Vagina (tissue), 2 donors: ENCODE results near the gene LAIR1. TPM values are rescaled to one million over a fixed set of nuclear protein-coding genes. Genes with fewer than 3 reads are reported as not detected.

ENCODE experiments used
- DNase-seq, 2 donors: peaks; one replicate each; pipeline ENCODE4 v3.0.0-alpha.2; 2017; ENCODE audit errors: extremely low spot score in 2 of 2
- H3K27ac ChIP-seq: fragments of 200-600 bp; sonication (generic); one replicate; pipeline ENCODE4 v1.5.1; 2019
- H3K27me3 ChIP-seq: fragments of 200-600 bp; sonication (generic); one replicate; pipeline ENCODE4 v1.5.1; 2019
- H3K36me3 ChIP-seq, 2 donors: fragments of 200-600 bp; sonication (generic); one replicate each; pipeline ENCODE4 v1.5.1; 2017 to 2019
- H3K4me1 ChIP-seq: fragments of 200-600 bp; sonication (generic); one replicate; pipeline ENCODE4 v1.5.1; 2019
- H3K4me3 ChIP-seq, 2 donors: fragments of 200-600 bp; sonication (generic); 1 replicate in 1 of 2; 2 replicates in 1 of 2; pipeline ENCODE4 v1.5.1; 2016 to 2019
- H3K9me3 ChIP-seq: fragments of 200-600 bp; sonication (generic); one replicate; pipeline ENCODE4 v1.5.1; 2019
- POLR2A ChIP-seq, 2 donors: fragments of 450-650 bp; IDR thresholded peaks; one replicate each; pipeline ENCODE4 v1.6.1; 2017; ENCODE audit warnings: antibody characterized with exemption in 2 of 2, mild to moderate bottlenecking in 2 of 2, moderate library complexity in 2 of 2
- POLR2AphosphoS5 ChIP-seq, 2 donors: sonication (generic); formaldehyde crosslinking; IDR thresholded peaks; one replicate each; pipeline ENCODE4 v1.9.0; 2017; ENCODE audit warnings: antibody characterized with exemption in 2 of 2, mild to moderate bottlenecking in 2 of 2, low read depth in 1 of 2; ENCODE audit not compliant: insufficient read depth in 1 of 2
- intact Hi-C: fragments of 100-400 bp; cut with DNase I; formaldehyde crosslinking; loops from one replicate; pipeline ENCODE4 v1.15.1; 2023
- total RNA-seq: library from RNA; depleted of rRNA; stranded (reverse); fragments of >200 nt; gene quantifications from one replicate; pipeline ENCODE4 v1.2.3, GENCODE V29; 2016
- TF ChIP-seq, protein P1 (sequence below), 3 experiments: fragments of 450-650 bp in 2 of 3; fragments of 200-600 bp in 1 of 3; sonication (generic) in 1 of 3; IDR thresholded peaks; one replicate each; pipeline ENCODE4 v1.5.1; 2017 to 2019; ENCODE audit warnings: antibody characterized with exemption in 3 of 3, mild to moderate bottlenecking in 2 of 3, moderate library complexity in 2 of 3

LAIR1 gene
- total RNA-seq, 1 donor from 2014 or later, result 8.8 TPM

DNA sequence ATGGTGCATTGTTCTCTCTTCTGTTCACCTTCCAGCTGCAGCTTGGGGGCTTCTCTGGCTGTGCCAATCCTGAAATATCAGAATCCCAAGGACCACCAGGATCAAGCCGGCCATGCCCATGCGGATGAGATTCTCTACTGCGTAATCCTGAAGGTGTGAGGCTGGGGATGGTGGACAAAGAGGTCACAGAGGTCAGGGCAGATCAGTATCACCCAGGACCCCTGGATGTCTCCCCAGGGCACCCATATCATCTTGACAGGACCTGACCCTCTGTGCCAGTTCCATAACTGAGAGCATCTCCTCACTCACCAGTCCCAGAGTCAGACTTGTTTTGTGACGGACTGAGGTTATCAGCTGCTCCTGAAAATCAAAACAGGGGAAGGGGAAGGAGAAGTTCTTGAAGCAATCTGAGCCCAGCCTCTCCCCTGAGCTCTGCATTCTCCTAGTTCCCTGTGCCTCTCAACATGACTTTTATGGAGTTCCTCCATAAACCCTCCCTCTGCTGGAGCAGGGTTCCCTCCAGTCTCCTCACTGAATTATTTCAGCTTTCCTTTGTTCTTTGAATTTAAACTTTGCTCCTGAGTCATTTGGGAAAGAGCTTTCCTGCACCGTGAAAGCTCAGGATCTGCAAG lies 57.2 kb downstream of the LAIR1 start:
- no peak overlapping the region for H3K4me3 ChIP-seq
- intact Hi-C loops, result no loop called here
- H3K9me3 ChIP-seq, result no peaks in the 10 kb centered on the region
- no peaks in the 10 kb centered on the region for H3K36me3 ChIP-seq
- DNase-seq, result no peak
- TF ChIP-seq, protein P1, sequence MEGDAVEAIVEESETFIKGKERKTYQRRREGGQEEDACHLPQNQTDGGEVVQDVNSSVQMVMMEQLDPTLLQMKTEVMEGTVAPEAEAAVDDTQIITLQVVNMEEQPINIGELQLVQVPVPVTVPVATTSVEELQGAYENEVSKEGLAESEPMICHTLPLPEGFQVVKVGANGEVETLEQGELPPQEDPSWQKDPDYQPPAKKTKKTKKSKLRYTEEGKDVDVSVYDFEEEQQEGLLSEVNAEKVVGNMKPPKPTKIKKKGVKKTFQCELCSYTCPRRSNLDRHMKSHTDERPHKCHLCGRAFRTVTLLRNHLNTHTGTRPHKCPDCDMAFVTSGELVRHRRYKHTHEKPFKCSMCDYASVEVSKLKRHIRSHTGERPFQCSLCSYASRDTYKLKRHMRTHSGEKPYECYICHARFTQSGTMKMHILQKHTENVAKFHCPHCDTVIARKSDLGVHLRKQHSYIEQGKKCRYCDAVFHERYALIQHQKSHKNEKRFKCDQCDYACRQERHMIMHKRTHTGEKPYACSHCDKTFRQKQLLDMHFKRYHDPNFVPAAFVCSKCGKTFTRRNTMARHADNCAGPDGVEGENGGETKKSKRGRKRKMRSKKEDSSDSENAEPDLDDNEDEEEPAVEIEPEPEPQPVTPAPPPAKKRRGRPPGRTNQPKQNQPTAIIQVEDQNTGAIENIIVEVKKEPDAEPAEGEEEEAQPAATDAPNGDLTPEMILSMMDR (IDR thresholded peaks at IDR 0.05), result no peak
- TF ChIP-seq POLR2AphosphoS5 (IDR thresholded peaks at IDR 0.05; ENCODE audit: insufficient read depth in 1 of 2, low read depth in 1 of 2), result no peak
- TF ChIP-seq POLR2A (IDR thresholded peaks at IDR 0.05), result no peak
- no peaks in the 10 kb centered on the region for H3K27me3 ChIP-seq
- no peak overlapping the region for H3K27ac ChIP-seq
- H3K4me1 ChIP-seq, result no peaks in the 10 kb centered on the region

DNA sequence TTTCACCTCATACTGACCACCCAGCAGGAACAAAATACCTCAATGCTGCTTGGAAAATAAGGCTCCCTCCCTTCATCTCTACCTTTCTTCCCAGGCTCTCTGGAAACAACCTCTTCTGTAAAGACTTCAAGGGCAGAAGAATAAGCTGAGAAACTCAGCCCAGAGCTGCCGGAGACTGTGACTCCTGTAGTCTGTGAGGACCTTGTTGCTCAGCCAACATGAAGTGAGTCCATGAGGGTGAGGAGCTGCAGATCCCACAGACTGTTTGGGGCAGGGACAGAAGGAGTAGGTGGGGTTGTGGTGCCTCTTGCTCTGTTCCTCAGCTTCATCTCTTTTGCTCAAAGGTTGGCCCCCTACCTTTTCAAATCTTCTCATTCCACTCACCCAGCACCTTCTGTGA lies 59.6 kb downstream of the LAIR1 start:
- no peak overlapping the region for H3K4me3 ChIP-seq
- H3K9me3 ChIP-seq, result no peaks in the 10 kb centered on the region
- intact Hi-C loops, result no loop called here
- no peak for DNase-seq
- H3K4me1 ChIP-seq, result no peaks in the 10 kb centered on the region
- TF ChIP-seq, protein P1 (IDR thresholded peaks at IDR 0.05), result no peak
- TF ChIP-seq POLR2AphosphoS5 (IDR thresholded peaks at IDR 0.05; ENCODE audit: insufficient read depth in 1 of 2, low read depth in 1 of 2) (no peak), POLR2A (IDR thresholded peaks at IDR 0.05) (no peak)
- no peaks in the 10 kb centered on the region for H3K36me3 ChIP-seq
- no peaks in the 10 kb centered on the region for H3K27me3 ChIP-seq
- no peak overlapping the region for H3K27ac ChIP-seq

DNA sequence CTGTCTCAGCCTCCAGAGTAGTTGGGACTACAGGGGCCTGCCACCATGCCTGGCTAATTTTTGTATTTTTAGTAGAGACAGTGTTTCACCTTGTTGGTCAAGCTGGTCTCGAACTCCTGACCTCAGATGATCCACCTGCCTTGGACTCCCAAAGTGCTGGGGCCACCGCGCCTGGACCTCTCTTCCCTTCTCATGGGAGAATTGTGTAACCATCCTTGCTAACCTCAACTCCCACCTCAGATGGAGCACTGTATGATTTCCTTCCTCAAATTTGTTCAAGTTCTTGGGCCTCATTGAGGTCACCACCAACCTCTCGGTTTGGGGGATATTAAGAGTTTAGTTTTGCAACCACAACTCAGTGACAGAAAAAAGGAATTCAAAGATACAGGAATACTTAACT lies 62.5 kb downstream of the LAIR1 start:
- Histone ChIP-seq H3K9me3 (no peaks in the 10 kb centered on the region), H3K4me3 (no peak overlapping the region), H3K36me3 (no peaks in the 10 kb centered on the region), H3K4me1 (no peaks in the 10 kb centered on the region), H3K27me3 (no peaks in the 10 kb centered on the region), H3K27ac (no peak overlapping the region)
- TF ChIP-seq POLR2AphosphoS5 (IDR thresholded peaks at IDR 0.05; ENCODE audit: insufficient read depth in 1 of 2, low read depth in 1 of 2), result no peak
- TF ChIP-seq, protein P1 (IDR thresholded peaks at IDR 0.05), result no peak
- no peak for DNase-seq
- intact Hi-C loops, result no loop called here

Other genes starting within 250 kb of the LAIR1 start
- 13.0 TPM for gene TFPT, start 249.3 kb downstream of the LAIR1 start, total RNA-seq
- gene PRPF31, start 249.2 kb downstream of the LAIR1 start, total RNA-seq, result 44.4 TPM
- 17.7 TPM for gene CNOT3, start 227.2 kb downstream of the LAIR1 start, total RNA-seq
- gene LENG1, start 205.2 kb downstream of the LAIR1 start, total RNA-seq, result 5.4 TPM
- gene TMC4, start 191.8 kb downstream of the LAIR1 start, total RNA-seq, result 22.3 TPM
- gene MBOAT7, start 175.4 kb downstream of the LAIR1 start, total RNA-seq, result 76.6 TPM
- 52.3 TPM for gene TSEN34, start 173.6 kb downstream of the LAIR1 start, total RNA-seq
- gene RPS9, start 164.1 kb downstream of the LAIR1 start, total RNA-seq, result 1,892 TPM
- gene LILRB3, start 141.9 kb downstream of the LAIR1 start, total RNA-seq, result 20.4 TPM
- 1.5 TPM for gene LILRA6, start 122.1 kb downstream of the LAIR1 start, total RNA-seq
- 12.3 TPM for gene LILRB5, start 107.7 kb downstream of the LAIR1 start, total RNA-seq
- 2.0 TPM for gene LILRB2, start 83.8 kb downstream of the LAIR1 start, total RNA-seq
- 2.9 TPM for gene LILRA5, start 51.8 kb downstream of the LAIR1 start, total RNA-seq
- not detected for gene LILRA4, start 25.8 kb downstream of the LAIR1 start, total RNA-seq
- 5.9 TPM for gene TTYH1, start 50.5 kb upstream of the LAIR1 start, total RNA-seq
- gene LENG8, start 84.3 kb upstream of the LAIR1 start, total RNA-seq, result 129 TPM
- 10.3 TPM for gene LENG9, start 98.8 kb upstream of the LAIR1 start, total RNA-seq
- gene CDC42EP5, start 108.4 kb upstream of the LAIR1 start, total RNA-seq, result 33.4 TPM
- gene LAIR2, start 137.9 kb upstream of the LAIR1 start, total RNA-seq, result not detected
- not detected for gene LILRA2, start 208.9 kb upstream of the LAIR1 start, total RNA-seq
- 1.7 TPM for gene LILRA1, start 228.7 kb upstream of the LAIR1 start, total RNA-seq